Measurements from ENCODE around the gene PNPLA4. TPM values are rescaled to one million over a fixed set of nuclear protein-coding genes. Genes with fewer than 3 reads are reported as not detected.

Gene PNPLA4
- total and polyA plus RNA-seq, 4 donors, result 11.1 to 22.8 (median 13.4) TPM

DNA sequence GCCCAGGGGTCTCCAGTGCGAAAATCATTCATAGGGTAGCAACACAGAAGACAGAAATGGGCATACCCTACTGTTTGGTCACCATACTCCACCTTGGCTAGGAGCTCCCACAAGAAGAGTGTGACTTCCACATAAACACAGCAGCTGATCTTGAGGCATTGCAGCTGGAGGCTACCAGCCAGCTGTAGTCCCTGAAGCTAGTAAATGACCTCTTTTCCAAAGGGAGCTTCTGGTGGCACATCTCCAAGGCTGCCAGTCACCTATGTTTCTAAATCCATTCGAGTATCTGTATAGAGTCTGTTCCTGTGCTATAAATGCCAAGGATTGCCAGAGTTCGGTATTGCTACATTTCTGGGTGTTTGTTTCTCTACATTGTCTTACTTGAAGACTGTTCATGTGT lies 21.3 kb upstream of the PNPLA4 start:
- 80% methylated on average over 3 of the region's 3 CpGs for WGBS, 2 donors
- ATAC-seq (ENCODE audit: insufficient read depth, low FRiP score), result no peak
- Histone ChIP-seq H3K9ac (ENCODE audit: insufficient read depth in 1 of 2, low read length in 2 of 2) (no peak overlapping the region), H3K4me1 (ENCODE audit: control insufficient read depth in 5 of 5, insufficient read depth in 5 of 5, low read length in 5 of 5) (peaks cover 0 to 6% (median 0%) of the 10 kb centered on the region in 5 donors), H3K27ac (ENCODE audit: low read depth in 1 of 2, low read length in 1 of 2) (no peak overlapping the region), H3K9me3 (ENCODE audit: control insufficient read depth in 4 of 4, insufficient read depth in 3 of 4, low read length in 3 of 4) (no peaks in the 10 kb centered on the region), H3K36me3 (ENCODE audit: control insufficient read depth in 4 of 4, insufficient read depth in 4 of 4, low read length in 4 of 4) (no peaks in the 10 kb centered on the region), H3K27me3 (ENCODE audit: control insufficient read depth in 3 of 3, insufficient read depth in 3 of 3, low read length in 2 of 3) (peaks cover 0 to 62% (median 32%) of the 10 kb centered on the region in 3 donors), H3K4me3 (no peak overlapping the region)
- peak; percentile 28 to 46 (median 42) for DNase-seq
- TF ChIP-seq, protein P1, sequence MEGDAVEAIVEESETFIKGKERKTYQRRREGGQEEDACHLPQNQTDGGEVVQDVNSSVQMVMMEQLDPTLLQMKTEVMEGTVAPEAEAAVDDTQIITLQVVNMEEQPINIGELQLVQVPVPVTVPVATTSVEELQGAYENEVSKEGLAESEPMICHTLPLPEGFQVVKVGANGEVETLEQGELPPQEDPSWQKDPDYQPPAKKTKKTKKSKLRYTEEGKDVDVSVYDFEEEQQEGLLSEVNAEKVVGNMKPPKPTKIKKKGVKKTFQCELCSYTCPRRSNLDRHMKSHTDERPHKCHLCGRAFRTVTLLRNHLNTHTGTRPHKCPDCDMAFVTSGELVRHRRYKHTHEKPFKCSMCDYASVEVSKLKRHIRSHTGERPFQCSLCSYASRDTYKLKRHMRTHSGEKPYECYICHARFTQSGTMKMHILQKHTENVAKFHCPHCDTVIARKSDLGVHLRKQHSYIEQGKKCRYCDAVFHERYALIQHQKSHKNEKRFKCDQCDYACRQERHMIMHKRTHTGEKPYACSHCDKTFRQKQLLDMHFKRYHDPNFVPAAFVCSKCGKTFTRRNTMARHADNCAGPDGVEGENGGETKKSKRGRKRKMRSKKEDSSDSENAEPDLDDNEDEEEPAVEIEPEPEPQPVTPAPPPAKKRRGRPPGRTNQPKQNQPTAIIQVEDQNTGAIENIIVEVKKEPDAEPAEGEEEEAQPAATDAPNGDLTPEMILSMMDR (IDR thresholded peaks at IDR 0.05; ENCODE audit: control extremely low read depth, extremely low read depth), result no peak

GRCh38 chrX:7946960-7947359 lies 19.7 kb upstream of the PNPLA4 start:
- no peak for ATAC-seq (ENCODE audit: insufficient read depth, low FRiP score)
- Histone ChIP-seq H3K9me3 (ENCODE audit: control insufficient read depth in 4 of 4, insufficient read depth in 3 of 4, low read length in 3 of 4) (no peaks in the 10 kb centered on the region), H3K4me3 (no peak overlapping the region), H3K36me3 (ENCODE audit: control insufficient read depth in 4 of 4, insufficient read depth in 4 of 4, low read length in 4 of 4) (no peaks in the 10 kb centered on the region), H3K4me1 (ENCODE audit: control insufficient read depth in 5 of 5, insufficient read depth in 5 of 5, low read length in 5 of 5) (peaks cover 0 to 6% (median 0%) of the 10 kb centered on the region in 5 donors), H3K9ac (ENCODE audit: insufficient read depth in 1 of 2, low read length in 2 of 2) (no peak overlapping the region), H3K27ac (ENCODE audit: low read depth in 1 of 2, low read length in 1 of 2) (no peak overlapping the region), H3K27me3 (ENCODE audit: control insufficient read depth in 3 of 3, insufficient read depth in 3 of 3, low read length in 2 of 3) (peaks cover 0 to 58% (median 32%) of the 10 kb centered on the region in 3 donors)
- TF ChIP-seq, protein P1 (IDR thresholded peaks at IDR 0.05; ENCODE audit: control extremely low read depth, extremely low read depth), result no peak
- 45 to 69% methylated on average over 2 of the region's 2 CpGs for WGBS, 2 donors
- no peak for DNase-seq

DNA sequence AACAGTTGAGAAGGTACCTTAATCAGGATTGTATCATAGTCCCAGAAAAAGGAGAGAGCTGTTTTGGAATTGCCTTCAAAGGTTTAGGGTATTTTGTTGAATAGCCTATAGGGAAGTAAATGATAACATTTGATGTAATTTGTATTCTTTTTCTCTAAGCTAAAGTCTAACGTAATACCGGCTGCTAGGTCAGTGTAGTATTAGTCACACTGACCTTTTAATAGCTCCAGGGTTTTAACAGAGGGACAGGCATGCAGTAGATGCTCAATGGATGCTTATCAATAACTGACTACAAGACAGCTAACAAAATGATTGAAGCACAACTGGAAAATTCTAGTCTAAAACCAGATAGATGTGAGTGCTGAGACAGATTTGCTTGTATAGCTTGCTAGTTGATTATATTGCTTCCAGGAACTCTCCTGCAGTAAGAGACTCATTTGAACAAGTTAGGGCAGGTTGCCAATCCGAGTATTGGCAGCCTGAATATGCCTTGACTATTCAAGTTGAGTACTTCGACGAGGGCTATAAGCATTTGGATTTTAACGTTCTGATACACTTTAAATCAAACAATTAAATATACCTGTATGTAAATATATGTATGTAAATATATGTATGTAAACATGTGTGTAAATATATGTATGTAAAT lies 16.5 kb upstream of the PNPLA4 start:
- TF ChIP-seq, protein P1 (IDR thresholded peaks at IDR 0.05; ENCODE audit: control extremely low read depth, extremely low read depth), result no peak
- ATAC-seq (ENCODE audit: insufficient read depth, low FRiP score) (no peak), DNase-seq (peak in 2 of 3 donors; percentile 21 to 52)
- H3K9ac ChIP-seq (ENCODE audit: insufficient read depth in 1 of 2, low read length in 2 of 2), result no peak overlapping the region
- WGBS, 2 donors, result 60 to 73% methylated on average over 6 of the region's 6 CpGs
- no peaks in the 10 kb centered on the region for H3K36me3 ChIP-seq (ENCODE audit: control insufficient read depth in 4 of 4, insufficient read depth in 4 of 4, low read length in 4 of 4)
- peaks cover 0 to 51% (median 40%) of the 10 kb centered on the region in 3 donors for H3K27me3 ChIP-seq (ENCODE audit: control insufficient read depth in 3 of 3, insufficient read depth in 3 of 3, low read length in 2 of 3)
- no peak overlapping the region for H3K27ac ChIP-seq (ENCODE audit: low read depth in 1 of 2, low read length in 1 of 2)
- no peak overlapping the region for H3K4me3 ChIP-seq
- peaks cover 0 to 6% (median 0%) of the 10 kb centered on the region in 5 donors for H3K4me1 ChIP-seq (ENCODE audit: control insufficient read depth in 5 of 5, insufficient read depth in 5 of 5, low read length in 5 of 5)
- no peaks in the 10 kb centered on the region for H3K9me3 ChIP-seq (ENCODE audit: control insufficient read depth in 4 of 4, insufficient read depth in 3 of 4, low read length in 3 of 4)
